H1 (cell line): Measurements from ENCODE around the gene DNTT.

Experiments used
- POLR2A ChIP-seq, 2 experiments: IDR thresholded peaks; 1 replicate in 1 of 2; 2 replicates in 1 of 2; pipeline ENCODE4 v1.6.1; 2011; ENCODE audit warnings: low read depth in 2 of 2, low read length in 2 of 2, mild to moderate bottlenecking in 2 of 2; ENCODE audit errors: control extremely low read depth in 1 of 2
- SP2 ChIP-seq: IDR thresholded peaks from 2 replicates; pipeline ENCODE4 v1.6.1; 2012; ENCODE audit warnings: mild to moderate bottlenecking, low read length, inconsistent platforms

- no peak for TF ChIP-seq POLR2A (IDR thresholded peaks at IDR 0.05; ENCODE audit: control extremely low read depth in 1 of 2, low read depth in 2 of 2, low read length in 2 of 2)
- no peak for TF ChIP-seq SP2
Observed at GRCh38 chr10:96299383-96299782, 4.9 kb upstream of the DNTT start.
